NCI-H524 (cell line): Measurements from ENCODE around the gene ZFYVE9.
"Not testable (repeated sequence)": the region's sequence is repeated elsewhere in the genome, so short reads cannot be mapped to it uniquely, and the experiment has no call there.

Experiments
- DNase-seq, 2 experiments: peaks; one replicate each; lab custom pipeline; 2025; lab: John Stamatoyannopoulos, UW

The ZFYVE9 gene

GRCh38 chr1:52190500-52191252 is 48.8 kb downstream of the ZFYVE9 start:
- DNase-seq = no peak

- no peak for DNase-seq
Measured at GRCh38 chr1:52191395-52191965, 49.6 kb downstream of the ZFYVE9 start.

- DNase-seq = no peak
Measured at GRCh38 chr1:52192024-52192423, 50.1 kb downstream of the ZFYVE9 start.

- no peak for DNase-seq
Measured at GRCh38 chr1:52192436-52192835, 50.5 kb downstream of the ZFYVE9 start.

DNA sequence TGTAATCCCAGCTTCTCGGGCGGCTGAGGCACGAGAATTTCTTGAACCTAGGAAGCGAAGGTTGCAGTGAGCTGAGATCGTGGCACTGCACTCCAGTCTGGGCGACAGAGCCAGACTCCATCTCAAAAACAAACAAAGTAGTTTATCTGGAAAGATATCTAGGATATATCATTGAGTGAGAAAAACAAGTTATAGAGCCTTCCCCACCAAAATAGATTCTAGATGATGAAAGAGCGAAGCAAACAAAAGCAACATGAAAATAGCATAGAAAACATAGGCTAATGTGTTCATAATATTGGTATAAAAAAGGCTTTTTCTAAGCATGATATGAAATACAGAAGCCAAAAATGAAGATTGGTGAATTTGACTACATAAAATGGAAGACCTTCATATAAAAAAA is 52.1 kb downstream of the ZFYVE9 start:
- no peak for DNase-seq

DNA sequence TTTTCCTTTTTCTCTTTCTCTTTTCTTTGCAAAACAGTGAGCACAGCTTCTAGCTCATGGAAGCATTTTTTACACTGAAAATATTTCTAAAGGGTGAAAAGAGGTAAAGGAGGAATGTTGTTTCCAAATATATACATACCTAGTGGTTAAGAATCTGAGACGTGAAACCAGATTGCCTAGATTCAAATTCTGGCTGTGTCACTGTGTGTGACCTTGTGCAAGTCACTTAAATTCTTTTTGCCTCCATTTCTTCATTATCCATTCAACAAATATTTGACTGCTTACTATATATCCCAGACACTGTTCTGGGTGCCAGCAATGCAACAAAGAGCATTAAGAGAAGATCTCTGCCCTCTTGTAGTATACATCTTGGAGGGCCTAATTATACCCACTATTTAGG is 53.3 kb downstream of the ZFYVE9 start:
- DNase-seq = no peak

- no peak for DNase-seq
Measured at GRCh38 chr1:52203935-52204625, 62.2 kb downstream of the ZFYVE9 start.

GRCh38 chr1:52204696-52205095 is 62.8 kb downstream of the ZFYVE9 start:
- DNase-seq = no peak

GRCh38 chr1:52206686-52207085 is 64.8 kb downstream of the ZFYVE9 start:
- DNase-seq = not testable (repeated sequence)

GRCh38 chr1:52209429-52209828 is 67.5 kb downstream of the ZFYVE9 start:
- DNase-seq = no peak

DNA sequence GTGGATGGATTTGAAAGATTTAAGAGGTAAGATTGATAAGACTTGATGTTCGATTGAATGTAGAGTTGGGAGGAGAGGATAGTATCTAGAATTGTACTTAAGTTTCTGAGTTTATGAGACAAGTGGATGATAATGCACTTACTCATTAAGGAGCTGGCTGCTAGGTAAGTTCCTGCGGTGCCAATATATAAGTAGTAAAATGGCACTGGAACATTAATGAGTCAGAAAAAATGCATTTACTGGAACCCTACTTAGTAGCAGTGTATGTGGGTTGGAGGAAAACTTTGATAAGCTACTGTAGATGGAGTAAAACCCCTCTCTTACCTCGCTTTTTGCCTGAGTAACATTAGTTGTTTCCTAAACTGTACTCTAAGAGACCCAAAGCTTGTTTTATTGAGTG is 68.2 kb downstream of the ZFYVE9 start:
- DNase-seq = no peak

- no peak for DNase-seq
Measured at GRCh38 chr1:52216907-52217458, 75.1 kb downstream of the ZFYVE9 start.

- no peak for DNase-seq
Measured at GRCh38 chr1:52225174-52225573, 83.3 kb downstream of the ZFYVE9 start.

GRCh38 chr1:52229494-52229893 is 87.6 kb downstream of the ZFYVE9 start:
- no peak for DNase-seq

- no peak for DNase-seq
Measured at GRCh38 chr1:52233463-52233862, 91.6 kb downstream of the ZFYVE9 start.

DNA sequence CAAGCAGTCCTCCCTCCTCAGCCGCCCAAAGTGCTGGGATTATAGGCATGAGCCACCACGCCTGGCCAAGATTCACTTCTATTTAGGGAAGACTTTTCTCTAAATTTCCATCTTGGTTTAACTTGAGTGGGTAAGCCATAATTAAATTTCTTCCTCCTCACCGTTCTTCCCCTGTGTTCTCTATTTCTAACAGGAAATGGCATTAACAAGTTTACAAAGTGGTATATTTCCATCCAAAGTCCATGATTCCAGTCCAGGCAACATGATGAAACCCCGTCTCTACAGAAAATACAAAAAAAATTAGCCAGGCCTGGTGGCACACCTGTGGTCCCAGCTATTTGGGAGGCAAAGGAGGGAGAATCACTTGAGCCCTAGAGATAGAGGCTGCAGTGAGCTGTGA is 92.1 kb downstream of the ZFYVE9 start:
- DNase-seq = no peak

- no peak for DNase-seq
Measured at GRCh38 chr1:52234708-52235107, 92.8 kb downstream of the ZFYVE9 start.

- DNase-seq = no peak
Measured at GRCh38 chr1:52235646-52236045, 93.8 kb downstream of the ZFYVE9 start.

DNA sequence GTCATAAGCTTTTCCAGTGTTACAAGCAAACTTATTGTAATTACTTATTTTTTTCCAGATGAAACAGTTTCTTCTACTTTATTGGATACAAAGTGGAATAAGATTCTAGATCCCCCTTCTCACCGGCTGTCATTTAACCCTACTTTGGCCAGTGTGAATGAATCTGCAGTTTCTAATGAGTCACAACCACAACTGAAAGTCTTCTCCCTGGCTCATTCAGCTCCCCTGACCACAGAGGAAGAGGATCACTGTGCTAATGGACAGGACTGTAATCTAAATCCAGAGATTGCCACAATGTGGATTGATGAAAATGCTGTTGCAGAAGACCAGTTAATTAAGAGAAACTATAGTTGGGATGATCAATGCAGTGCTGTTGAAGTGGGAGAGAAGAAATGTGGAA is 95.5 kb downstream of the ZFYVE9 start:
- DNase-seq = peak in 1 of 2 experiments; percentile 38

GRCh38 chr1:52238474-52238873 is 96.6 kb downstream of the ZFYVE9 start:
- no peak for DNase-seq

DNA sequence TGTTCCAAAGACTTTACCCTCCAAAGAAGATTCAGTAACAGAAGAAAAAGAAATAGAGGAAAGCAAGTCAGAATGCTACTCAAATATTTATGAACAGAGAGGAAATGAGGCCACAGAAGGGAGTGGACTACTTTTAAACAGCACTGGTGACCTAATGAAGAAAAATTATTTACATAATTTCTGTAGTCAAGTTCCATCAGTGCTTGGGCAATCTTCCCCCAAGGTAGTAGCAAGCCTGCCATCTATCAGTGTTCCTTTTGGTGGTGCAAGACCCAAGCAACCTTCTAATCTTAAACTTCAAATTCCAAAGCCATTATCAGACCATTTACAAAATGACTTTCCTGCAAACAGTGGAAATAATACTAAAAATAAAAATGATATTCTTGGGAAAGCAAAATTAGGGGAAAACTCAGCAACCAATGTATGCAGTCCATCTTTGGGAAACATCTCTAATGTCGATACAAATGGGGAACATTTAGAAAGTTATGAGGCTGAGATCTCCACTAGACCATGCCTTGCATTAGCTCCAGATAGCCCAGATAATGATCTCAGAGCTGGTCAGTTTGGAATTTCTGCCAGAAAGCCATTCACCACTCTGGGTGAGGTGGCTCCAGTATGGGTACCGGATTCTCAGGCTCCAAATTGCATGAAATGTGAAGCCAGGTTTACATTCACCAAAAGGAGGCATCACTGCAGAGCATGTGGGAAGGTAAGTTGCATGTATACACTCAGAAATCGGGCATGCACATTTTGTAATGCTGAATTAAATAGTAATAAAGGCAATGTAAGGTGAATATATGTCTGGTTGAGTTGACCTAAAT is 97.2 kb downstream of the ZFYVE9 start:
- DNase-seq = no peak

- DNase-seq = no peak
Measured at GRCh38 chr1:52239708-52240001, 97.8 kb downstream of the ZFYVE9 start.
